ENCODE data around the gene PLB1.

DNA sequence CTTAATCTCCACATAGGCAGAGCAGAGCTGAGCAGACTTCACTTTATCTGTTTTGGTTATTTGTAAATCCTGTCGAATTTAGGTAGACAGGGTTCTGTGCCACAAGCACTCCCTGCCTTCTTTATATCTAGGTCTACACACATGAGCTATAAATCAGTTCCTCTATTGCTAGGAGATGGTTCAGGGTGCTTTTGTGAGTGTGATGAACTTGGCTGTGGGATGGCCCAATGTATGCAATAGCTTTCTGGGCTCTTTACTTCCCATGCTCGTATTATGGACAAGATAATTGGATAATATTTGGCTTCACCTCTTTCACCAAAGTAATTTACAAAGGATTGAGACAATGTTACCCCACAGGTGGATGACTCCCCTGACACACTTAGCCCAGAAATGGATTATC is 72.2 kb downstream of the PLB1 start:
- TF ChIP-seq CREB1 (IDR thresholded peaks at IDR 0.05; ENCODE audit: low read depth) (no peak), MAX (IDR thresholded peaks at IDR 0.05) (no peak), TEAD4 (IDR thresholded peaks at IDR 0.05) (no peak), EP300 (IDR thresholded peaks at IDR 0.05; ENCODE audit: borderline replicate concordance) (no peak), FOXM1 (IDR thresholded peaks at IDR 0.05; ENCODE audit: borderline replicate concordance, low read depth) (no peak), EGR1 (IDR thresholded peaks at IDR 0.05) (no peak), YY1 (IDR thresholded peaks at IDR 0.05; ENCODE audit: low read depth) (no peak), NFIC (IDR thresholded peaks at IDR 0.05) (no peak), ZBTB7A (IDR thresholded peaks at IDR 0.05; ENCODE audit: low read depth) (no peak), TAF1 (IDR thresholded peaks at IDR 0.05; ENCODE audit: low read depth) (no peak), RAD21 (IDR thresholded peaks at IDR 0.05; ENCODE audit: low read depth) (no peak), CEBPB (IDR thresholded peaks at IDR 0.05) (no peak)
- TF ChIP-seq, protein P1, sequence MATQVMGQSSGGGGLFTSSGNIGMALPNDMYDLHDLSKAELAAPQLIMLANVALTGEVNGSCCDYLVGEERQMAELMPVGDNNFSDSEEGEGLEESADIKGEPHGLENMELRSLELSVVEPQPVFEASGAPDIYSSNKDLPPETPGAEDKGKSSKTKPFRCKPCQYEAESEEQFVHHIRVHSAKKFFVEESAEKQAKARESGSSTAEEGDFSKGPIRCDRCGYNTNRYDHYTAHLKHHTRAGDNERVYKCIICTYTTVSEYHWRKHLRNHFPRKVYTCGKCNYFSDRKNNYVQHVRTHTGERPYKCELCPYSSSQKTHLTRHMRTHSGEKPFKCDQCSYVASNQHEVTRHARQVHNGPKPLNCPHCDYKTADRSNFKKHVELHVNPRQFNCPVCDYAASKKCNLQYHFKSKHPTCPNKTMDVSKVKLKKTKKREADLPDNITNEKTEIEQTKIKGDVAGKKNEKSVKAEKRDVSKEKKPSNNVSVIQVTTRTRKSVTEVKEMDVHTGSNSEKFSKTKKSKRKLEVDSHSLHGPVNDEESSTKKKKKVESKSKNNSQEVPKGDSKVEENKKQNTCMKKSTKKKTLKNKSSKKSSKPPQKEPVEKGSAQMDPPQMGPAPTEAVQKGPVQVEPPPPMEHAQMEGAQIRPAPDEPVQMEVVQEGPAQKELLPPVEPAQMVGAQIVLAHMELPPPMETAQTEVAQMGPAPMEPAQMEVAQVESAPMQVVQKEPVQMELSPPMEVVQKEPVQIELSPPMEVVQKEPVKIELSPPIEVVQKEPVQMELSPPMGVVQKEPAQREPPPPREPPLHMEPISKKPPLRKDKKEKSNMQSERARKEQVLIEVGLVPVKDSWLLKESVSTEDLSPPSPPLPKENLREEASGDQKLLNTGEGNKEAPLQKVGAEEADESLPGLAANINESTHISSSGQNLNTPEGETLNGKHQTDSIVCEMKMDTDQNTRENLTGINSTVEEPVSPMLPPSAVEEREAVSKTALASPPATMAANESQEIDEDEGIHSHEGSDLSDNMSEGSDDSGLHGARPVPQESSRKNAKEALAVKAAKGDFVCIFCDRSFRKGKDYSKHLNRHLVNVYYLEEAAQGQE (IDR thresholded peaks at IDR 0.05; ENCODE audit: low read depth), result no peak
